G401.6 (cell line): ENCODE measurements around the gene HBA1.
A peak's percentile ranks its signal among the peaks of the same experiment; 100 is the strongest.
"Not testable (repeated sequence)": the region's sequence is repeated elsewhere in the genome, so short reads cannot be mapped to it uniquely, and the experiment has no call there.

Experiments used
- FAIRE-seq: peaks from 2 replicates; lab custom pipeline; 2012; peaks lifted over from hg19 to GRCh38; lab: Jason Lieb, UNC

Gene HBA1

DNA sequence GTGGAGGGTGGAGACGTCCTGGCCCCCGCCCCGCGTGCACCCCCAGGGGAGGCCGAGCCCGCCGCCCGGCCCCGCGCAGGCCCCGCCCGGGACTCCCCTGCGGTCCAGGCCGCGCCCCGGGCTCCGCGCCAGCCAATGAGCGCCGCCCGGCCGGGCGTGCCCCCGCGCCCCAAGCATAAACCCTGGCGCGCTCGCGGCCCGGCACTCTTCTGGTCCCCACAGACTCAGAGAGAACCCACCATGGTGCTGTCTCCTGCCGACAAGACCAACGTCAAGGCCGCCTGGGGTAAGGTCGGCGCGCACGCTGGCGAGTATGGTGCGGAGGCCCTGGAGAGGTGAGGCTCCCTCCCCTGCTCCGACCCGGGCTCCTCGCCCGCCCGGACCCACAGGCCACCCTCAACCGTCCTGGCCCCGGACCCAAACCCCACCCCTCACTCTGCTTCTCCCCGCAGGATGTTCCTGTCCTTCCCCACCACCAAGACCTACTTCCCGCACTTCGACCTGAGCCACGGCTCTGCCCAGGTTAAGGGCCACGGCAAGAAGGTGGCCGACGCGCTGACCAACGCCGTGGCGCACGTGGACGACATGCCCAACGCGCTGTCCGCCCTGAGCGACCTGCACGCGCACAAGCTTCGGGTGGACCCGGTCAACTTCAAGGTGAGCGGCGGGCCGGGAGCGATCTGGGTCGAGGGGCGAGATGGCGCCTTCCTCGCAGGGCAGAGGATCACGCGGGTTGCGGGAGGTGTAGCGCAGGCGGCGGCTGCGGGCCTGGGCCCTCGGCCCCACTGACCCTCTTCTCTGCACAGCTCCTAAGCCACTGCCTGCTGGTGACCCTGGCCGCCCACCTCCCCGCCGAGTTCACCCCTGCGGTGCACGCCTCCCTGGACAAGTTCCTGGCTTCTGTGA, at the start of gene HBA1:
HBA1 (plus strand) TSS at position 204 of the 906 bp plus-strand sequence; CDS start at position 241, 37 bp downstream.
- not testable (repeated sequence) for FAIRE-seq

DNA sequence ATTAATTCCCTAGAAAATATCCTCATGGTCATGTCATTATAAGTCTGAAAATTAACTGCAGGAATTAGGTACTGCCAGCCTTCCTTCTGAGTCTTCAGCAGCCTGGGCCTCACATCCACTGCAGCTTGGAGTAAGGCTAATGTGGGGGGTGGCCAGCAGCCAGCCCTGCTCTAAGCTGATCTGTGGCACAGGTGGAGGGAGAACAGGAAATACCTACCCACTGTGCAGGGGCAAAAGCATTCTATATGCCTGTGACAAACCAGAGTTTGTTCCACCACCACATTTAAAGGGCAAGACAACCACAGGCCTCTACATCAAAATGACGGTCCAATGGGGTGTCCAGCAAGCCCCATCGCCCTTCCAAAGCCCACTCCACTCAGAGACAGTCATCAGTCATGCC, 47.4 kb upstream of the HBA1 start:
- FAIRE-seq: no peak

DNA sequence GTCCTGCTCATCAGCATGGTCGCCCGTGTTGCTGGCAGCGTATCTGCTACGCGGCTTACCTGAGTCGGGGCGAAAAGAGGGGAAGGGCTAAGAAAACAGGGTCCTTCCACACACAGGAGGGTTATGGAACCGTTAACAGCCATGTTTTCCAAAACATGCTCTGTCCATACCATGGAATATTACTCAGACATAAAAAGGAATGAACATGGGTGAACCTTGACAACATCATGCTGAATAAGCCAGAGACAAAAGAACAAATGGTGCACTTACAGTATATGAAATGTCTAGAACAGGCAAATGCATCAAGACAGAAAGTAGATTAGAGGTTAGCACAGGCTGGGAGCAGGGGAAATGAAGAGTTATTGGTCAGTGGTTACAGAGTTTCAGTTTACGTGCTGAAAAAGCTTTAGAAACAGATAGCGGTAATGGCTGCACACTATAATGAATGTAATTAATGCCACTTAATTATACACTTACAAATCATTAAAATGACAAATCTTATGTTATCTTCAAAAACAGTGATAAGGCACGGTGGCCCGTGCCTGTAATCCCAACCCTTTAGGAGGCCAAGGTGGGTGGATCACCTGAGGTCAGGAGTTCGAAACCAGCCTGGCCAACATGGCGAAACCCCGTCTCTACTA, 45.8 kb upstream of the HBA1 start:
- FAIRE-seq: no peak

DNA sequence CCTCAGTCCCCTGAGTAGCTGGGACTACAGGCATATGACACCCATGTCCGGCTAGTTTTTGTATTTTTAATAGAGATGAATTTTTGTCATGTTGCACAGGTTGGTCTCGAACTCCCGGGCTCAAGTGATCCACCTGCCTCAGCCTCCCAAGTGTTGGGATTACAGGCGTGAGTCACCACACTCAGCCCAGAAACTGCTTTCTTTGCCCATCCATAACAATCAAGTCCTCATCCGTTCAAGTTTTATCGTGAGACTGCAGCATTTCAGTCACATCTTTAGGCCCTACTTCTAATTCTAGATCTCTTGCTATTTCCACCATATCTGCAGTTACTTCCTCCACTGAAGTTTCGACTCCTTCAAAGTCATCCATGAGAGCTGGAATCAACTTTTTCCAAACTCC, 44.4 kb upstream of the HBA1 start:
- no peak for FAIRE-seq

DNA sequence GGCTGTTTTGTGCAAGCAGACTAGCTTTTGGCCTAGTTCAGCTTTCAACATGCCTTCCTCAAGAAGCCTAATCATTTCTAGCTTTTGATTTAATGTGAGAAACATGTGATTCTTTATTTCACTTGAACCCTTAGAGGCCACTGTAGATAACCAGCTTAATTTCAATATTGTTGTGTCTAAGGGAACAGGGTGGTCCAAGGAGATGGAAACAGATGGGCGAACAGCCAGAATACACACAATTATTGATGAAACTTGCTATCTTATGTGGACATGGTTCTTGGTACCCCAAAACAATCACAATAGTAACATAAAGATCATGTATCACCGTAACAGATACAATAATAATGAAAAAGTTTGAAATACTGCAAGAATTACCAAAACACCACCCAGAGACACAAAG, 42.8 kb upstream of the HBA1 start:
- no peak for FAIRE-seq

DNA sequence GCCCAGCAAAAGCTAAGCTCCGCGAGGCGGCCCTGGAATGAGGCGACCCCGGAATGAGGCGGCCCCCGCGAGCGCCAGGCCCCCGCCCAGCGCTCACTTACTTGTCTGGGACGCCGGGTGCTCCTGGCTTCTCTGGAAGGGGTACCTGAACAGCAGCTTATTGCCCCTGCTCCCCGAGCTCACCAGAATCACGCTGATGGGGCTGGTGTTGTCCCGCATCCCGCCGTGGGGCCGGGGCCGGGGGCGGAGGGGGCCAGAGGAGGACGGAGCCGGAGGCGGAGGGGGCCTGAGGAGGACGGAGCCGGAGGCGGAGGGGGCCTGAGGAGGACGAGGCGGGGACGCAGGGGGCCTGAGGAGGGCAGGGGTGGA, 38.4 kb upstream of the HBA1 start:
- FAIRE-seq: no peak

DNA sequence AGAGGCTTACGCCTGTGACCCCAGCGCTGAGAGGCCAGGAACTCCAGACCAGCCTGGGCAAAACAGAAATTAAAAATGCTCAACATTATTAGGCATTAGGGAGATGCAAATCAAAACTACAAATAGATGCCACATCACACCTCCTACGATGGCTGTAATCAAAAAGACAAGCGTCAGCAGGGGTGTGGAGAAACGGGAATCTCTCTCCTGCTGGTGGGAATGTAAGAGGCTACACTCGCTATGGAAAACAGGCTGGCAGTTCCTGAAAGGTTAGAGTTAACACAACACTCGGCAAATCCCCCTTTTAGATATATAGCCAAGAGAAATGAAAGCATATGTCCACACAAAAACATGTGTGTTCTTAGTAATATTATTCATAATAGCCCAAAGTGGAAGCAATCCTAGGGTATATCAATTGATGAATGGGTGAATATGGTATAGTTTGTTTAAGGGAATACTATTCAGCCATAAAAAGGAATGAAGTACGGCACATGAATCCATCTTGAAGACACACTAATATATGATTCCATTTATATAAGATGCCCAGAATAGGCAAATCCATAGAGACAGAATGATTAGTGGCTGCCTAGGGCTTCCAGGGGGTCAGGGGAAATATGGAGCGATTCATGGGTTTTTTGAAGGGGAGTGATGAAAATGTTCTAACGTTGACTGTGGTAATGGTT, 36.2 kb upstream of the HBA1 start:
- FAIRE-seq: no peak

DNA sequence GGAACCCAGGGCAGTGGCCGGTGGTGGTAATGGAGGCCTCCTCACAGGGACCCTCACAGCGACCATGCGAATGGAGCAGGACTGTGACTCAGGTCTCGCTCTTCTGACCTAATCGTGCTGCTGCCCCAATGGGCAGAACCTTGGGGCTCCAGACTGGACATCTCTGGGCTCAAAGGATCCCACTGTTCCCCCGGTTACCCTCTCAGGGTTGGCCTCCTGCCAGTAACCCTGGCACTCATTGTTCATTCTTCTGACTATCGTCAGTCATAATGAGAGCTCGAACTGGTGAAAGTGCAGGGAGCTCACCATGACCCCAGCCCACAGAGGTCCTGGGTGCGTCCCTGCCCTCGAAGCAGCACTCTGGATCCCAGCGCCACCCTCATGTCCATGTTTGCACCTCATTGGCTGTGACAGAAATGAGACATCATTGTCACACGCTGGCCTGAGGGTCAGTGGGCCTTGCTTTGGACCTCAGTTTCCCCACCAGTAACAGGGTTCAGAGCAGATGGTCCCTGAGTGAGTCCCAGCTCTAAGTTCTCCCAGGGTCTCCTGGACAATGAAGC, 34.0 kb upstream of the HBA1 start:
- no peak for FAIRE-seq

DNA sequence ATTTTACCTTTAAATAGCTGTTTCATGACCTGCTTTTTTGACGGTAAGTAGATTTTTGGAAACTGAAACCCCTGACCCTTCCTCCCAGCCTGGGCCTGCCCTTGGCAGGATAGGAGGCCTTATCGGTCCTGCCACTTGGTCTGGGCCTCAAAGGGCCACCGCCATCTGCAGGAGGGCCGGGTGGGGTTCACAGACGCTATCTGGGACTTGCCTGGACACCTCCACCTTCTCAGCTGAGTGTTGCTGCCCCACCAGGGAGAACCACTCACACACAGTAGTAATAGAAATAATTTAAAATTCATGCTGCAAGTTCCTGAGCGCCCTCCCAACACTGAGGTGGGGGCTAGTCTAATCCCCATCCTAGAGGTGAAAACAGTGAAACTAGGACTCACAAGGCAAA, 33.4 kb upstream of the HBA1 start:
- no peak for FAIRE-seq

DNA sequence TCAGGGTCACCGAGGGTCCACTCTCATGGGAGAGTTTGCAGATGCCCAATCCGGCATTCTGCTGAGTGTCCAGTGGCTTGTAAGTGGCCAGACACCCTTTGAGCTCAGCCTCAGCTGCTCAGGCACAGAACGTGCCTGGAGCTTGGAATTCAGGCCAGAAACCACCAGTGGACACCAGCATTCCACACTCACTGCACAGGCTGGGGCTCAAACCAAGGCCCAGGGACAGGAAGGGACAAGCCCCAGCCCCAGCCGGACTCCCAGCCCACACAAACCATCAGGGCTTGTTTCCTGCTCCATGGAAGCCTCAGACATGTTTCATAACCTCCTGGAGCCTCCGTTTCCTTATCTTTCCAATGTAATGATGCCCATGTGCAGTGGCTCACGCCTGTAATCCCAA, 33.0 kb upstream of the HBA1 start:
- no peak for FAIRE-seq

DNA sequence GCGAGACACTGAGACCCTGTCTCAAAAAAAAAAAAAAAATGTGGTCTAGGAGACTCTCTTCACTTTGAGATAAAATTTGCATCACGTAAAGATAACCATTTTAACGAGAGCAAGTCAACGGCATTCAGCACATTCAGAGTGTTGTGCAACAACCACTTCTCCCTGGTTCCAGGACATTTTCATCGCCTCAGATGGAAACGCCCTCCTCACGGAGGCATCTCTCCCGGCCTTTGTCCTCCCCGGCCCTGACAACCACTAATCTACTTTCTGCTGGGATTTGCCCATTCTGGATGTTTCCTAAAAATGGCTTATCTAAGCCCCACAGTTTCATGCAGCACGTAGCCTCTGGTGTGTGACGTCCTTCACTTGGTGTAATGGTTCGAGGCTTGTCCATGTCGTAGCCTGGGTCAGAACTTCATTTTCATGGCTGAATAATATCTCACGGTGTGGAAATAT, 31.7 kb upstream of the HBA1 start:
- no peak for FAIRE-seq

DNA sequence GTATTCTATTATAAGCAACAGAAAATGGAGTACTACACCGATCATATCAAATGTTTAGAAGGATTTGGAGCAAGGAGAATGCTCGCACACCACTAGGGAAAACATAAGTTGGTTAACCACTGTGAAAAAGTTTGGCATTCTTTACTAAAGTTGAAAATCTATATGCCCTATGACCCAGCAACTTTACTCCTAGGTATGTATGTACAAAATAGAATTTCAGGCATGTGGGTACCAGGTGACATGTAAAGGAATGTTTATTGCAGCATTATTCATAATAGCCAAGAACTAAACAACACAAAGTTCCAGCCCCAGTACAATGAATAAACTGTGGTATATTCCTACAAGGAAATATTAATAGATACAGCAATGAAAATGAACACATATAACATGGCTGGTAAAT, 29.8 kb upstream of the HBA1 start:
- no peak for FAIRE-seq

DNA sequence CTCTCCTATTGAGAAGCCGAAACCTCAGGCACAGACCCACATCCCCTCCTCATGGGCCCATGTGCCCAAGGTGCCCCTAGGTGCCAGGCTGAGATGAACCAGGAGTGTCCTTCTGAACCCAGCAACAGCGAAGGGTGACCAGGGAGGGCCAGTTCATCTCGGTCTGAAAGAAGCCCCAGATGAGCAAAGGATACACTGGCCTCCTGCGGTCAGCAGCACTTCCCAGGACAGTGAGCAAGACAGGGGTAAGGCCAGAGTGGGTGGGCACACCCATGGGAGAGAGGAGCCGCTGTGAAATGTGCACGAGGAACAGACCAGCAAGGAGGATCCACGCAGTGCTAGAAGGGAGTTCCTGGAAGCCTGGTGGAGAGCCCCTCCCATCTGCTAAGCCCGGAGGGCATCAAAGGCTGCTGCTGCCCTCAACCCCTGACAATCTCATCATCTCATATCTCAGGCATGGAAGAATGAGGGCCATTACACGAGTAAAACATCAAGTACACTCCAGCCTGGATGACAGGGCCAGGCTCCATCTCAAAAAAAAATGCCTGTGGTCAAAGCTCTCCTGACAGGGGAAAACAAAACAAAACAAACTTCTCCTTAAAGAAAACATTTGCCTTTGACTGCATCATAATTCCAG, 27.3 kb upstream of the HBA1 start:
- no peak for FAIRE-seq

DNA sequence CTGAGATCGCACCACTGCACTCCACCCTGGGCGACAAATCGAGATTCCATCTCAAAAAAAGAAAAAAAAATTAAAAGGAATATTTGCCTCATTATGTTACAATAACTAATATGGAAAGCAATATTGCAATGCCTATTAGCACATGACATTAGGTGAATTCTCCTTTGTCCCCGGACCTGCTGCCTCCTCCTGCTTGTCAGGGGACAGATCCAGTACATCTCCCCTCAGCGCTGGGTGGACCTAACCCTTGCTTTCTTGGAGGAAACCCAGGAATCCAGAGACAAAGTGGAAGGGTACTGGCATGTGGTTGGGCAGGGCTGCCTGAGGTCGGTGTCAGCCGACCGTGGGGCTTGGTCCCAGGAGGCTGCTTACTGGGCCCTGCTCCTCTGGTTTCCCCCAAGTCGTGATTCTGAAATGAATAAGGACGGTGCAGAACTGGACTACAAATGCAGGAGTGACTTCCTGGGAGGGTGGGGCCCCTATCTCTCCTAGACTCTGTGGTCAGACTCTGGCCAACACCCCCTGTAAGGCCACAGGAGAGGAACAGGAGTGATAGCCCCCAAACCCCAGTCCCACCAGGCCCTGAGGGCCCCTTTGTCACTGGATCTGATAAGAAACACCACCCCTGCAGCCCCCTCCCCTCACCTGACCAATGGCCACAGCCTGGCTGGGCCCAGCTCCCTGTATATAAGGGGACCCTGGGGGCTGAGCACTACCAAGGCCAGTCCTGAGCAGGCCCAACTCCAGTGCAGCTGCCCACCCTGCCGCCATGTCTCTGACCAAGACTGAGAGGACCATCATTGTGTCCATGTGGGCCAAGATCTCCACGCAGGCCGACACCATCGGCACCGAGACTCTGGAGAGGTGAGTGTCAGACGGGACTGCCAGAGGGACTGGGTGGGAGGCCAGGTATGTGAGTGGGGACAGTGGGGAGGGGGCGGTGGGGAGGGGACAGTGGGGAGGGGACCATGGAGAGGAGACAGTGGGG, 24.0 kb upstream of the HBA1 start, which contains the start of gene HBZ:
HBZ (plus strand) TSS at position 504 of the 988 bp plus-strand sequence; CDS start at position 770, 266 bp downstream.
- no peak for FAIRE-seq

DNA sequence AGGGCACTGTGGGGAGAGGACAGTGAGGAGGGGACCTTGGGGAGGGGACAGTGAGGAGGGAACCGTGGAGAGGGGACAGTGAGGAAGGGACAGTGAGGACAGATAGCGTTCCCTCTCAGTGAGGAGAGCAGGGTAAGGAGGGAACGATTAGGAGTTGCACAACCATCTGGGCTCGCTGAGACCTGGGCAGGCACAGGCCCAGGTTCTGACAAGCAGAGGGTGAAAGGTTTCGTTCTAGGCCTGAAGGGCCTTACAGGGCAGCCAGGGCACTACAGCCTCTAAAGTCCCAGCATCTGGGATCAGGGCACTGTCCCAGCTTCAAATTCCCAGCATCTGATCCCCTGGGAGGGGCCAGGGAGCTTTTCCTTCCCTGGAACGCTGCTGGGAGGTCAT, 23.4 kb upstream of the HBA1 start:
- peak; percentile 3 for FAIRE-seq

DNA sequence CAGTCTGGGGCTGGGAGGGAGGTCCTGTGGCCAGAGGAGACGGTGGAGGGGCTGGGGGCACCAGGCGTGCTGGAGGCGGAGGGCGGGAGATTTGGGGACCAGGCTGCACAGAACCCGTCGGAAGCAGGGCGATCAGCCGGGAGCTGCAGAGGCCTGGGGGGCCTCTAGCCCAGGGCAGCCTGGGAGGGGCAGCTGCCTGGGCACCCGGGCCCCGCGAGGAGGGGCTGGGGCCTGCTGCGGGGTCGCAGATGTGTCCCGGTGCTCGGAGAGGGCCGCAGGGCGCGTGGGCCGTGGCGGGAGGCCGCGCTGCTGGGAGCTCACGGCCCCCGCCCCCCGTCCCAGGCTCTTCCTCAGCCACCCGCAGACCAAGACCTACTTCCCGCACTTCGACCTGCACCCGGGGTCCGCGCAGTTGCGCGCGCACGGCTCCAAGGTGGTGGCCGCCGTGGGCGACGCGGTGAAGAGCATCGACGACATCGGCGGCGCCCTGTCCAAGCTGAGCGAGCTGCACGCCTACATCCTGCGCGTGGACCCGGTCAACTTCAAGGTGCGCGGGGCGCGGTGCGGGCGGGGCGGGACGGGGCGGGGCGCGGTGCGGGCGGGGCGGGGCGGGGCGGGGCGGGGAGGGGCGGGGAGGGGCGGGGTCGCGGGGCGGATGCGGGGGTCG, 22.8 kb upstream of the HBA1 start:
- not testable (repeated sequence) for FAIRE-seq

DNA sequence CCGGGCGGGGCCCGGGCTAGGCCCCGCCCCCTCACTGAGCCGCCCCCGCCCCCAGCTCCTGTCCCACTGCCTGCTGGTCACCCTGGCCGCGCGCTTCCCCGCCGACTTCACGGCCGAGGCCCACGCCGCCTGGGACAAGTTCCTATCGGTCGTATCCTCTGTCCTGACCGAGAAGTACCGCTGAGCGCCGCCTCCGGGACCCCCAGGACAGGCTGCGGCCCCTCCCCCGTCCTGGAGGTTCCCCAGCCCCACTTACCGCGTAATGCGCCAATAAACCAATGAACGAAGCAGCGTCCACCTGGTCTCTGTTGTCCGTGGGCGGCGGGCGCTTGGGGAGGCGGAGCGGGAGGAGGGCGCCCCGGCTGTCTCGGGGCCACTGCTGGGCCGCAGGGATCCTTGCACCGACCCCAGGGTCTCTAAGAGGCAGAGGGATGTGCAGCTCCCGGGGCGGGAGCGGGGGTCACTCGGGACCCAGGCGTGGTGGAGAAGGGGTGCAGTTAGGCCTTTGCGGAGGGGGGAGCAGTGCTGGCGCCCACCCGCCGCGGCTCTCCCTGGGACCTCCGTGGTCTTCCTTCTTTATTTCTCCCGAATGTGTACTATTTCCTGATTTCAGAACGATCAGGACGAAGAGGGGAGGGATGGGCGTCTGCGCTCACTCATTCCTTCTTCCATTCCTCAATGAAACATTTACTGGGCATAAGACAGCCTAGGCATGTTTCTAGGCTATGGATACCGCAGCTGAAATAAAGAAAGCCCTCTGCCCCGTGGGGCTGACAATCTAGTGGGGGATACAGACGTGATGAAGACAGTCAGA, 22.1 kb upstream of the HBA1 start:
- no peak for FAIRE-seq

DNA sequence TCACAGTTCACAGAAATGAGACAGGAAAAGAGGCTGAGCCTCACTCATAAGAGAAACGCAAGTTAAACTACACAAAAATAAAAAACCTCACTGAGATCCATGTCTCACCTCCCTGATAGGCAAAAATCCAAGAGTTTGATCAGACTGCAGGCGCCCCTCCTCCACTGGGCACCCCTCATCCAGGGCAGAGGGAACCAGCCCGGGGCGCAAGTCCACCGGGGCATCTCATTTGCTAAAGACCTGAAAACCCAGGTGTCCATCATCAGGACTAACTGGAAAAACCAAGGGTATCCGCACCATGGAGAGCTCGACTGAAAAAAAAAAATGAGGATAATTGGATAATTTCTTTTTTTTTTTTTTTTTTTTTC, 21.5 kb upstream of the HBA1 start:
- FAIRE-seq: no peak

DNA sequence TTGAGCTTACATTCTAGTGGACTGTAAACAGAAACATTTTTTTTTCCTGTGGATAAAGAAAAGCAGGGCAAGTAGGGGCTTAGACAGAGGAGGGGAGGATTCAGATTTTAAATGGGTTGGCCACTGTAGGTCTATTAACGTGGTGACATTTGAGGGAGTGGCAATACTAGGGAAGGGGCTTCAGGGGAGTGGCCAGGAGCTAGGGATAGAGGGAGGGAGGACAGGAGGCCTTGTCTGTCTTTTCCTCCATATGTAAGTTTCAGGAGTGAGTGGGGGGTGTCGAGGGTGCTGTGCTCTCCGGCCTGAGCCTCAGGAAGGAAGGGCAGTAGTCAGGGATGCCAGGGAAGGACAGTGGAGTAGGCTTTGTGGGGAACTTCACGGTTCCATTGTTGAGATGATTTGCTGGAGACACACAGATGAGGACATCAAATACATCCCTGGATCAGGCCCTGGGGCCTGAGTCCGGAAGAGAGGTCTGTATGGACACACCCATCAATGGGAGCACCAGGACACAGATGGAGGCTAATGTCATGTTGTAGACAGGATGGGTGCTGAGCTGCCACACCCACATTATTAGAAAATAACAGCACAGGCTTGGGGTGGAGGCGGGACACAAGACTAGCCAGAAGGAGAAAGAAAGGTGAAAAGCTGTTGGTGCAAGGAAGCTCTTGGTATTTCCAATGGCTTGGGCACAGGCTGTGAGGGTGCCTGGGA, 17.2 kb upstream of the HBA1 start:
- FAIRE-seq: no peak
